Renal cortical epithelial cell (primary cell): ENCODE data around the gene IFT25. TPM values are rescaled to one million over a fixed set of nuclear protein-coding genes. Genes with fewer than 3 reads are reported as not detected.

Experiments used
- DNase-seq: peaks from one replicate; pipeline ENCODE4 v3.0.0-alpha.2; 2011; ENCODE audit warnings: low read depth
- total RNA-seq: library from RNA; depleted of rRNA; stranded (reverse); fragments of >200 nt; gene quantifications from 2 replicates; pipeline ENCODE4 v1.2.3, GENCODE V29; 2014

Gene IFT25
- total RNA-seq, 1 donor from 2014 or later = 23.7 TPM

- DNase-seq = no peak
Measured at GRCh38 chr1:53929246-53929960, 16.1 kb downstream of the IFT25 start.

- no peak for DNase-seq
Measured at GRCh38 chr1:53927376-53927881, 18.1 kb downstream of the IFT25 start.

GRCh38 chr1:53919675-53920066 lies 25.8 kb downstream of the IFT25 start:
- peak; percentile 57 for DNase-seq

- DNase-seq = no peak
Measured at GRCh38 chr1:53918343-53918742, 27.2 kb downstream of the IFT25 start.

GRCh38 chr1:53913352-53914033 lies 32.0 kb downstream of the IFT25 start:
- DNase-seq = no peak

- no peak for DNase-seq
Measured at GRCh38 chr1:53911442-53911841, 34.1 kb downstream of the IFT25 start.

- DNase-seq = peak; percentile 57
Measured at GRCh38 chr1:53909946-53910345, 35.6 kb downstream of the IFT25 start.

GRCh38 chr1:53906121-53906520 lies 39.4 kb downstream of the IFT25 start:
- no peak for DNase-seq

- DNase-seq = no peak
Measured at GRCh38 chr1:53905509-53905908, 40.0 kb downstream of the IFT25 start.

- DNase-seq = no peak
Measured at GRCh38 chr1:53902235-53903138, 43.0 kb downstream of the IFT25 start.

GRCh38 chr1:53899708-53900107 lies 45.8 kb downstream of the IFT25 start:
- no peak for DNase-seq

- DNase-seq = peak; percentile 95
Measured at GRCh38 chr1:53899206-53899628, 46.3 kb downstream of the IFT25 start.

GRCh38 chr1:53896635-53897229 lies 48.8 kb downstream of the IFT25 start:
- DNase-seq = peak; percentile 98

GRCh38 chr1:53895421-53895820 lies 50.1 kb downstream of the IFT25 start:
- DNase-seq = no peak

GRCh38 chr1:53894644-53895043 lies 50.9 kb downstream of the IFT25 start:
- DNase-seq = peak; percentile 23

- DNase-seq = no peak
Measured at GRCh38 chr1:53893999-53894636, 51.4 kb downstream of the IFT25 start, which contains the start of gene DIO1. Gene DIO1, plus strand, starts transcription at chr1:53894187. Its CDS starts 24 bp downstream, at chr1:53894211.

GRCh38 chr1:53892911-53893310 lies 52.6 kb downstream of the IFT25 start:
- DNase-seq = no peak

- no peak for DNase-seq
Measured at GRCh38 chr1:53891678-53892077, 53.8 kb downstream of the IFT25 start.

GRCh38 chr1:53891018-53891417 lies 54.5 kb downstream of the IFT25 start:
- DNase-seq = no peak

- DNase-seq = no peak
Measured at GRCh38 chr1:53890522-53890941, 55.0 kb downstream of the IFT25 start.
